ENCODE measurements around the gene TECPR2. TPM values are rescaled to one million over a fixed set of nuclear protein-coding genes. Genes with fewer than 3 reads are reported as not detected.

The TECPR2 gene
- total RNA-seq, 1 donor from 2014 or later: 21.4 TPM

DNA sequence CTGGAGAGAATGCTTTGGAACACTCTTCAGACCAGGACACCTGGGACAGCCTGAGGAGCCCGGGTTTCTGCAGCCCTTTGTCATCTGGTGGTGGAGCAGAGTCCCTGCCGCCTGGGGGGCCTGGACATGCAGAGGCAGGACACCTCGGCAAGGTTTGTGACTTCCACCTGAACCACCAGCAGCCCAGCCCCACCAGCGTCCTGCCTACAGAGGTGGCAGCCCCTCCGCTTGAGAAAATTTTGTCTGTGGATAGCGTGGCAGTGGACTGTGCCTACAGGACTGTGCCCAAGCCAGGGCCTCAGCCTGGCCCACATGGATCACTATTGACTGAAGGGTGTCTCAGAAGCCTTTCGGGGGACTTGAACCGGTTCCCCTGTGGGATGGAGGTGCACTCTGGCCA lies 21.2 kb upstream of the TECPR2 start:
- TF ChIP-seq CTCF (IDR thresholded peaks at IDR 0.05): no peak
- intact Hi-C loops (cut with DNase I): no loop called here
- H3K9me3 ChIP-seq: no peaks in the 10 kb centered on the region
- DNase-seq (no peak), ATAC-seq (peak; percentile 12)
- no peak overlapping the region for H3K27ac ChIP-seq
- no peaks in the 10 kb centered on the region for H3K4me1 ChIP-seq
- no peak overlapping the region for H3K4me3 ChIP-seq
- H3K36me3 ChIP-seq: peaks cover 80% of the 10 kb centered on the region
- no peaks in the 10 kb centered on the region for H3K27me3 ChIP-seq

GRCh38 chr14:102342238-102342637 lies 20.5 kb upstream of the TECPR2 start:
- no peaks in the 10 kb centered on the region for H3K27me3 ChIP-seq
- peaks cover 78% of the 10 kb centered on the region for H3K36me3 ChIP-seq
- H3K4me3 ChIP-seq: no peak overlapping the region
- intact Hi-C loops (cut with DNase I): no loop called here
- H3K27ac ChIP-seq: no peak overlapping the region
- TF ChIP-seq CTCF (IDR thresholded peaks at IDR 0.05): no peak
- ATAC-seq (no peak), DNase-seq (no peak)
- H3K9me3 ChIP-seq: no peaks in the 10 kb centered on the region
- no peaks in the 10 kb centered on the region for H3K4me1 ChIP-seq

DNA sequence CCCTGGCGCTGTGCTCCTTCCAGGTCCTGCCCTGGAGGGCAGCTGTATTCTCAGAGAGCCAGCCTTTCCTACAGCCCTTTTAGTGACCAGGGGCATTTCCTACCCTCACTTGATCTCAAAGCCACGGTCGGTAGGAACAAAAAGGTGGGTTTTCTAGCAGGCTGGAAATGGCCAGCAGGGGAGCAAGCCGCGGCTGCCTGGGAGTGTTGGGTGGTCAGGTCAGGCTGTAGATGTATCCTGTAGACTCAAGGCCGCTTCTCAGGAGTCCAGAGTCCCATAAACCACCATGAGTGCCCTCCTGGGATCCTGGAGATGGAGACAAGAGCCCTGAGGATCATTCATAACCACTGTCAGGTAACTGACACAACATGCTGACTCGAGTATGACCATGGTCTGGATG lies 18.7 kb upstream of the TECPR2 start:
- Histone ChIP-seq H3K27me3 (no peaks in the 10 kb centered on the region), H3K4me1 (no peaks in the 10 kb centered on the region), H3K36me3 (peaks cover 82% of the 10 kb centered on the region), H3K27ac (no peak overlapping the region), H3K9me3 (no peaks in the 10 kb centered on the region), H3K4me3 (no peak overlapping the region)
- intact Hi-C loops (cut with DNase I): no loop called here
- DNase-seq: no peak
- ATAC-seq: no peak
- TF ChIP-seq CTCF (IDR thresholded peaks at IDR 0.05): no peak

GRCh38 chr14:102344485-102344884 lies 18.3 kb upstream of the TECPR2 start:
- Histone ChIP-seq H3K36me3 (peaks cover 84% of the 10 kb centered on the region), H3K4me1 (no peaks in the 10 kb centered on the region), H3K27me3 (no peaks in the 10 kb centered on the region), H3K27ac (no peak overlapping the region), H3K4me3 (no peak overlapping the region), H3K9me3 (no peaks in the 10 kb centered on the region)
- ATAC-seq (no peak), DNase-seq (no peak)
- intact Hi-C loops (cut with DNase I): no loop called here
- no peak for TF ChIP-seq CTCF (IDR thresholded peaks at IDR 0.05)

GRCh38 chr14:102345232-102345631 lies 17.5 kb upstream of the TECPR2 start:
- TF ChIP-seq CTCF (IDR thresholded peaks at IDR 0.05): no peak

GRCh38 chr14:102346645-102347044 lies 16.1 kb upstream of the TECPR2 start:
- DNase-seq (no peak), ATAC-seq (no peak)
- peaks cover 7% of the 10 kb centered on the region for H3K4me1 ChIP-seq
- TF ChIP-seq CTCF (IDR thresholded peaks at IDR 0.05): no peak
- no peaks in the 10 kb centered on the region for H3K9me3 ChIP-seq
- no peak overlapping the region for H3K4me3 ChIP-seq
- no peak overlapping the region for H3K27ac ChIP-seq
- no peaks in the 10 kb centered on the region for H3K27me3 ChIP-seq
- intact Hi-C loops (cut with DNase I): no loop called here
- H3K36me3 ChIP-seq: peaks cover 81% of the 10 kb centered on the region

More at GRCh38 chr14:102345232-102345631, 17.5 kb upstream of the TECPR2 start:
- intact Hi-C loops (cut with DNase I): no loop called here
- no peak overlapping the region for H3K27ac ChIP-seq
- H3K36me3 ChIP-seq: peaks cover 89% of the 10 kb centered on the region
- ATAC-seq: no peak
- DNase-seq: no peak
- no peaks in the 10 kb centered on the region for H3K4me1 ChIP-seq
- no peaks in the 10 kb centered on the region for H3K27me3 ChIP-seq
- H3K4me3 ChIP-seq: no peak overlapping the region
- no peaks in the 10 kb centered on the region for H3K9me3 ChIP-seq

All from upper lobe of right lung (tissue), 1 donor.